NK-92 (cell line): ENCODE data around the gene CDH13.

Experiments
- DNase-seq: peaks from one replicate; lab custom pipeline; 2025; ENCODE audit not compliant: unreplicated experiment; lab: John Stamatoyannopoulos, UW

Gene CDH13

DNA sequence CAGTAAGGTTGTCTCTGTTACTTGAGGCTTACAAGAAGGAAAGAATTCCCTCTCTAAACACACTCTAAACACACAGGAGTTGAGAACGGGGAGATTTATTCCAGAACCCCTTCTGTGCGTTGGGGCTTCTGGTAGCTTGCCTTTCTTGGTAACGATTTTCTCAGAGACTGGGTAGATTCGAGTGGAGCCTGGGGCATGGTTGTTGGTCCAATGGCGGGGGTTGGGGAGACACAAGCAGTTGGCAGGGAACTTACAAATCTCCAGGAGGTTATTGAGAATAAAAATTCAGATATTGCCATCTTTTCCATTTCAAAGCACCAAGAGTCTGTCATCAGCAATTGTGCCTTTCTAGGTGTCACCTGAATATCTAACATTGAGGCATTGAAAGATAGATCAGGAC, 251.7 kb downstream of the CDH13 start:
- no peak for DNase-seq

DNA sequence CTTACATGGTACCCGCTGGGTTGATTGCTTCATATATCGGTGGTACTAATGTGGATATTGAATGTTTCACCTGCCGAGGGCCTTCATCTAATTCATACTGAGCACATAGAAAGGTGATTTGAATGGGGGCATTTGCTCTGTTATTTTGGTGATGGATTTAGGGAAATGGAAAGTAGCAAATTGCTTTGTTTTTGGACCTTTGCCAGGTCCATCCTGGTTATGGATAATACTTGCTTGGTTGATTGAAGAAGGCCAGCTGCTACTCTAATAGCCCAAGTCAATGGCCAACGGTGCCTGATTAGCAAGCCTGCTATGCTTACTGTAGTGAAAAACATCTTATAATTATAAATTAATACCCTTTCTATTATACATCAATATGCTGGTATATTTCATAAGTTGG, 253.6 kb downstream of the CDH13 start:
- DNase-seq = no peak

DNA sequence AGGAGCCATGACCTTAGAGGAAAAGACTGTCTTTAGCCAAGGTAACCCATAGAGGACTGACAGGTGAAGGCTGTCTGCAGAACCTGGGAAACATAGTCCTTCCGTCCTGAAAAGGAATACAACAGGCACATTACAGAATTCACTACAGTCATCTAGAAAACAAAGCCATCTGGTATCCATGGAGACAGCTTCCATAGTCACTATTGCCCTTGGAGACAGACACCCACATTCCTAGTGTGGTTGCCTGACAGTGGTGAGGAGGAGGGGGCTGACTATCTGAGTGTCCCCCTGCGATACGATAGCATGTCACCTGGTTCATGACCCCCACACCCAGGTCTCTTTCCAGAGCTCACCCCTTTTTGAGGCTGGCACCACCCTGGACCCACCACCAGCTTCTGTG, 254.7 kb downstream of the CDH13 start:
- no peak for DNase-seq

DNA sequence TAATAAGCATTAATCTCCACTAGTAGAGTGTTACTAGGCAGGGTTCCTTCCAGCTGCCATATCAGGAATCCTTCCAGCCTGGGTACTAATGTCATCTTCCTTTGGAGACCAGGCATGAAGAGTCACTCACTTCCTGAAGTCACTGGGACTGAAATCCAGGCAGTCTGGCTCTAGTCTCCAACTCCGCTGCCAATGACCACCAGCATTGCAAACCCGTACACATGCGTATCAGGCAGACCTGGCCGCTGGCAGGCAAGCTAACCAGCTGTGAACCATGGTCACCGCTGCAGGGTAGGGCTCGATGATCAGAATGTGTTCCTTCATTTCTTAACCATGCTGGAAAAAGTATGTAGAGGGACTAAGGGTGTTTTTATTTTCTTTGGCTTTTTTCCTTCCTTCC, 255.5 kb downstream of the CDH13 start:
- no peak for DNase-seq

DNA sequence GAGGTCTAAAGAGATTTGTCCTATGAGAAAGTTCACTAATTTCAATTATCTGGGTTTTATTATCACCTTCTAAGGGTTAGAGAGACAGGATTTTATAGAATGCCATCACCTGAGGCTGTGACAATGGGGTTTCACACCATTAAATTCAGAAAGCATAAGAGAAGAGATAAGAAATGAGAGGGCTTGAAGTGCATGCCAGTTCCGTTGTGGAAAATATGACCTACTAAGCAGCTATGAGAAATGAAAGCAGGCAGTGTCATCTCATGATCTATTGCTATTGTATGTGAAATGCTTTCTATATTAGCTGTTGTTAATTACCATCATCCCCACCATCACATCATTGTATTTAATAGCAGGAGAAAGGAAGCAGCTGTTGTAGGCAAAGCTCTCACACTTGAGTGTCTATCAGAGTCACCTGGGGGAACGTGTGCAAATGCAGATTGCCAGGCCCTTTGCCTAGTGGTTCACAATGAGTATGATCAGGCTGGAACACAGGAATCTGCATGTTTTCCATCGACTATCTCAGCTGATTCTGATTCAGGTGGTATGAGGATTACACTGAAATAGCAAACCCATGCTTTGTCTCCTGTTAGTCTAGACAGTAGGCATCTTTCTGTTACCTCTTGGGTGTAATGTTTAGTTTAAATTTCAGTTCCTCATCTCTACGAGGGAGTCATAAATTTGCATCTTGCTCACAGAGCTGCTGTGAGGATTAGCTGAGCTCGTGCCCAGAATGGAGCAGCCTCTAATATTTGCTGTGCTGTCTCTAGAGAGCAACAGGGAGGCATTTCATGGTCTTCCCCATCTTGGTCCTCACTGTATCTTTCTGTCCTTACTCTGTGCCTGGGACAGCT, 256.4 kb downstream of the CDH13 start:
- DNase-seq = no peak

DNA sequence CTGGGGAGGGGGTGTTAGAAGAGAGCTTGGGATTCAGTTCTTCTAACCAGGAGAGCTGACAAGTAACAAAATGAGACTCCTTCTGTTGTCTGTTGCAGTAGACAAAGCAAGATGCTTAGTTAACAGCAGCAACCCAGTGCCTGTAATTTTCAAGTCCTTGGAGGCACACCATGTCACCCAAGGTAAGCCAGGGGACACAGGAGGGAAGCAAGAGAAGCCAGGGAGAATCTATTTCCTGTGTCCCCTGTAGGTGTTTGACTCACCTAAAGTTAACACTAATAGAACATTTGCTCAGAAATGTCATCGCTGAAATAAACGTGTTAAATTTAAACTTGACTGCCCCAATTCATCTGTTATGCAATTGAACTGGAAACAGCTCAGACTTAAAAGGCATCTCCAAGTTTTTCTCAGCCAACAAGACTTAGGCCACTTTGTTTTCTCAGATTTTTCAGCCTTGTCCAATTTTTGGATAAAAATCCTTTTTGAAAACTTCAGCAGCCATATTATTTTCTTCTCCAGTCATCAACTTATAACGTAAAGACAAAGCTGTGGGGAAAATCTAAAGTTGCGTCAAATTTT, 257.6 kb downstream of the CDH13 start:
- no peak for DNase-seq

DNA sequence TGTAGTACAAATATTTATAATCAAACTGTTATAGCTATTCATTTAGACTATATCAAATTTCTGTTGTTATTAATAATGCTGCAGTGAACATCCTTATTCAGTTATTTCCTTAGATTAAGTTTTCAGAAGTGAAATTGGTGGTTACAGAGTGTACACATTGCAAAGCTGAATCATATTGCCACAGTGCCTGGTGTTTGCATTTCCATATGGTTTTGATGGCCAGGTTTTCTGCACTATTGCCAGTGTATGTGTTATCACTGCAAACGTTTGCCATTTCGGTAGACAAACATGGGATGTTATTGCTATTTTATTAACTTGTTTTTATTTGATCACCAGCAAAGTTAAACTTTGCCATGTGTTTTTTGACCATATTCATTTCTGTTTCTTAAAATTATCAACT, 259.4 kb downstream of the CDH13 start:
- DNase-seq = no peak

DNA sequence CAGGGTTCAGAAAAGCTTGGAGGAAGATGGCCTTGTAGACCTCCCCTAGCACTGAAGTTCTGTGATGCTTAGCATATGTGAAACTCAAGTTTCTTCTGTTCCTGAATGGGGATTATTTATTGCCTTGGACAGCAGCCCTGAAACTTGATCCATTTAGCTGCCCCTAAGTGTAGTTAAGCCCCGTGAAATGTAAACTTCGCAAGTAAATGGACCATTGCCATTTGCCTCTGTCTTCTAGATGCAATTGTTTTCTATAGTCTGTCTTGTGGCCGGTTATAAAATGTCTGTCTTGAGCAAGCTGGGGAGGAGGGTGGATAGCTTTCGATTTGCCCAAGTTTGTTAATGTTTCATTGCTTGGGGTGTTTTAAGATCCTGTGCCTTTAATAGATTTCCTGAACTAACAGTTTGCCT, 261.8 kb downstream of the CDH13 start:
- DNase-seq = no peak

DNA sequence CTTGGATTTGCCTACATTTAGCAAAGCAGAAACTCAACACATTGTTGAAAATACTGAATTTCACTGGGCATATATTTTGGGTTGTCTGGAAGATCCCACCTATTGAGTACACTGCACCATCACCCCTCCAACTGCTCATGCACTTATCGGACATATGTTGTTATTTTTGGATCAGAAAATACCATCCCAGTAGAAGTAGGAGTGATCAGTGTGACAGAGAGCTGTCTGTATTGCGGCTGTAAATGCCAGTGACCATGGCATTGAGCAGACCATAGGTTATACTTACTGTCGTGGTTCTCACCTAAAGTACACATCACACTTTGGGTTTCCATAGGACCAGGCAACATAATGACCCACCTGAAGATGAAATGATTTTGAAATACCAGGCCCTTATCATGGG, 264.7 kb downstream of the CDH13 start:
- DNase-seq = no peak

DNA sequence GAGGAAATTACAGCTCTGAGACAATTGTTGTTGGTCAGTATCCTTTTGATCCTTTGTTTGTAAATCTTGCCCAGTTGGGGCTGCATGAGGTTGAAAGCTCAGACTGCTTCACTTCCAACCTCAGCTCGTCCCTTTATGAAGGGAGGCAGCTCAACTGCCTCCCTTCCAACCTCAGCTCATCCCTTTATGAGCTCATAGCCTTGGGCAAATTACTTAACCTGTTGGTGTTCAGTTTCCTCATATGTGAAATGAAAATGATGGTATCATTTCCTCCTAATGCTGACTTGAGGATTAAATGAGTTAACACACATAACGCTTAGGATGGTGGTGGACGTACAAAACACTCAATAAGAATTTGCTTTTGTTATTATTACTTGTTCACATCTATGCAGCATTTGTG, 265.1 kb downstream of the CDH13 start:
- DNase-seq = no peak

DNA sequence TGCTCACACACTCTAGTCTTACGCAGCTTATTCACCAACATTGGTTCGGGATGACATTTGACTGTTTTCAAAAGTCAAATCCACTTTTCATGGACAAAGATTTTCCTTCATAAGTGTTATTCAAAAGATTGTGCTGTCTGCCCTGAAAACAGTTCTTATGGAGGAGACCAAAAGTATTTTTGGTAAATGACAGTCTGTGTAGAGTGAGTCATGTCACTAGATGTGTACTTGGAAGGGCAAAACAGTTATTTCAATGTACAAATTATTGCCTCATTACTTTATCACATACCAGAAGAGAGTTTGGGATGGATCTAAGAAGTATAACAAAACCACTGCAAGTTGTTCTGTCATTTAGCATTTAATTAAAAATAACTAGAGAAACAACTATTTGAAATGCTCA, 265.6 kb downstream of the CDH13 start:
- no peak for DNase-seq

DNA sequence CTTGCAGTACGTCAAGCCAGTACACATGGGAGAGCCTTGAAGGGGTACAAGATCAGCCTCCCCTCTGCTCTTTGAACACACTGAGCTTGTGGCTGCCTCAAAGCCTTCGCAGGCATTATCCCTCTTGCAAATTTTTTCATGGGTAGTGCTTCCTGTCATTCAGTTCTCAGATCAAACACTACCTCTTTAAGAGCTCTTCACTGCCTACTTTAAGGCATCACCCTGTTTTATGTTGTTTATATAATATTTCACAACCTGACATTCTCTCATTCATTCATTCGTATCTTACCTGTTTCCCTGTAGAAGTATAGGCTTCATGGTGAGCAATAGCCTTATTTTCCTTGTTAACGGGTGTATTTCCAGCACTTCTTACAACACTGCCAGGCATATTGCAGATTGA, 269.1 kb downstream of the CDH13 start:
- DNase-seq = no peak

DNA sequence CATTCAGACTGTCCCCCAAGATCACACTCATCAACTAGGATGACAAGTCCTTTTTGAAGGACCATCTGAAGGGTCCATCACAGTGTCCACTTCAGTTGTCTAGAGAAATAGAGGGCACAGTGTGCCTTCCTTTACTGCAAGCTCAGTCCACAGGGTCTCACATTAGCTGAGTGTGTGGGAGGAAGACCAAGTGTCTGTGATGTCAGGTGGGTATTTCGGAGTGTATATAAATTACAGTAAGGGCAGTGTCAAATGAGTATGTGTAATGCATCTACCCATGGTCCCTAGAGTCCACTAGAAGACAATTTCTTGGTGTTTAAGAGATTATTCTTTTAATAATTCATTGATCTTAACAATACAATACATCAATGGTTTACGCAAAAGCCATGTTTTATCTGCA, 272.2 kb downstream of the CDH13 start:
- DNase-seq = no peak

DNA sequence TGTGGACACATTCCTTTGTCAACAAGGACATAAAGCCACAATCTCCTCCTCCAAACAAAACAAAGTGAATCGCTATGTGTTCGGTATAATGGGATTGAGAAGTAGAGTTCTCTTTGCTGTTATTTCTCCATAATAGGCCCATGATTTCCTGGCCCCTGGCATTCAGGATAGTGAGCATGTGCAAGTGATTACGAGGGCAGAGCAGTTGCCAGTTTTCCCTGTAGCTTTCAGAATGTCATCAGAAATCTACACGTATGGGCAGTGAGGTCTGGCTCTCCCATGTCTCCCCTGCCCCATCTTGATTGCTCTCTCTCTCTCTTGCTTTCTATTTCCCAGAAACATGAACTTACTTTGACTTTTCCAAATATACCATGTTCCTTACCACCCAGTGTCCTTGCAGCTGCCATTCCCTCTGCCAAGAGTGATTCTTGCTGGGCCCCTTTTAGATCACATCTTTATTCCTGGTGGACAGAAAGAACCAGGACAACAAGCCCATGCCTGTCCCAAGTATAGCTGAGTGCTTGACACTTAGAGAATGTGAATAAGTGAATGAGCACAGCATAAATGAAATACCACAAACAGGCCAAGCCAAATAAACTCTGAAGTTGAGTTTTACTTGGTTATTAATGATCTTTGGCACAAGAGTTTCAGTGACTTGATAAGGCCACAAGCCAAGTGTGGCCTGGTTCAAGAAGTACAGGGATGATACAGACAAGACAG, 273.1 kb downstream of the CDH13 start:
- no peak for DNase-seq

DNA sequence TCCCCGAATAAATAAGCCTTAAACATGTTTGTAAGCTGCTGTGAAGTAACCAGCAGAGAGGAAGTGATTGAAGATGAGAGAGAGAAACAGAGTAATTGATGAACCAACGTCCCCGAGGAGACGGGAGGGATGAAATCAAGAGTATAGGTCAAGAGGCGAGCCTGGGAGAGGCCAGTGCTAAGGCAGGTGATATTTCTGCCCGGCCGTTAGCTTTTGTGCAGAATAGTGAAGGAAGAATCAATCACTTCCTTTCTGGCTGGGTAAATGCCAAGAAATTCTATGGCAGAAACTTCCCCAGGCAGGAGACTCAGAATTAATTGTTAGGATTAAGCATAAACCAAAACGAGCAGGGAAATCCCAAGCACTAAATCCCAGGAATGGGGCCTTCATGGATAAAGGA, 273.8 kb downstream of the CDH13 start:
- no peak for DNase-seq

DNA sequence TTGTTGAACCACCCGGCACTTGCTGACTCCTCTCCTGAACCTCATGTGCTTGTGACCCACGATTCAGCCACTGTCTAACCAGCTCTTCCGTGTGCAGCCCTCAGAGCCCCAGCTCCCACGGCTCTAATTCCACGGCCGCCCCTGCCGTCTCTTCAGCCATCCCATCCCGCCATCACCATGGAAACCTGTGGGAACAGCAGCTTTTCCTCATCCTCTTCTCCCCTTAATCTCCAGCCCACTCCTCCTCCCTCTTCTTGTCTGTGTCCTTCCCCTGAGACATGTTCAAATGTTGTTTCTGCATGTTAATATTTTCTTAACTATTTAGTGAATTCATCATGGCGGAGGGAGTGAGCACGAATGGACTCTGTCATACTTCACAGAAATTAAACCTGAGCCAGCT, 285.2 kb downstream of the CDH13 start:
- no peak for DNase-seq

DNA sequence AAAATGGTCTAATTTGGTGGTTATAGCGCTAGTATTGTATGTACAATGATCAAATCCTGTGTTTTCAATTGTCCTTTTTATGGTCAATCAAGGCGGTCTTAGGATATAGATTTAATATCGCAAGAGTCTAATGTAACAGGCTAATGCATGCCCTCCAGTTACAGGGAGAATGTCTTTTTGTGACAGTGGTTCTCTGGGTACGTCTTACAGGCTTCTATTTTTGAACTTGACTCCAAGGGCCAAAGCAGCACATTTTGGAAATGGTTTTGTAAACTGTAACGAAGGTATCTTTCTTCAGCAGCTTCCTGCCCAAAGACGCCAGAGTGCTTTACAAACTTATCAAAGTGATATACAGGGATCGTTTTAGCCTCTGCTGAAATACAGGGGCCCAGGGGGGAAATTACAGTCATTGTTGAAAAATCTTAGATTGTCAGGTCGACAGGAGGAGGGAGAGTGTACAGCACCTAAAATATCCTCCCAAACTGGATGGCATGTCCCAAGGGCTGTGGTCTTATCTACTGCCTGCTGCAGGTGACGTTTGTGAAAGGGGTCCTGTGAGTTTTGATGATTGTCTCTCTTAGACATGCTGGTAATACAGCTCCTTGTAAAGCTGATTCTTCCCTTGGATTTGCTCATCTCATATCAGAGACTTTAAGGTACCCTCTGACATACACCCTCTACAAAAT, 288.5 kb downstream of the CDH13 start:
- no peak for DNase-seq

DNA sequence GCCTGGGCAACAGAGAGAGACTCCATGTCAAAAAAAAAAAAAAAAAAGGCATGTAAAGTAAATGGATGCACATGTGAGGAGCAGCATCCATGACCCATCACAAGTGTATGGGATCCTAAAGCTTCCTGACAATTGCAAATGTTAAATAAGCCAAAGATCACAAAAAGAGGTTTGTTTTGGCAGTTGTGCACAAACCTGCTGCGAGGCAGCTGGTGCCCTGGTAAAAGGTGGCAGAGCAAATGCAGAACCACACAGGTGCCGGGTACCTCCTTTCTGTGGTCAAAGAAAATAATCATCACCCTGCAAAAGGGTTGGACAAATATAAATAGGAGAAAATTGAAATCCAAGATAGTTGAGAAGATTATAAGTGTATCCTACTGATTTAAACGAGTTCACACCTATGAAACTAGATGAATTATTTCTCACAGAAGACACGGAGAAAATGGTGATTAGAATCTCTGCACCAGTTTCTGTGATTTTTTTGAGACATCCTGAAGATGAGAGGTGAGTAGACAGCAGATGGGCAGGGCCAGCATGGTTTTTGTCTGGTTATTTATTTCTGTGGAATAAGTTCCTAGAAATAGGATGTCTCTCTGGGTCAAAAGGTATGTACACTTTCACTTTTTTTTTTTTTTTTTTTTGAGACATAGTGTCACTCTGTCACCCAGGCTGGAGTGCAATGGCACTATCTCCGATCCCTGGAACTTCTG, 291.3 kb downstream of the CDH13 start:
- DNase-seq = no peak

DNA sequence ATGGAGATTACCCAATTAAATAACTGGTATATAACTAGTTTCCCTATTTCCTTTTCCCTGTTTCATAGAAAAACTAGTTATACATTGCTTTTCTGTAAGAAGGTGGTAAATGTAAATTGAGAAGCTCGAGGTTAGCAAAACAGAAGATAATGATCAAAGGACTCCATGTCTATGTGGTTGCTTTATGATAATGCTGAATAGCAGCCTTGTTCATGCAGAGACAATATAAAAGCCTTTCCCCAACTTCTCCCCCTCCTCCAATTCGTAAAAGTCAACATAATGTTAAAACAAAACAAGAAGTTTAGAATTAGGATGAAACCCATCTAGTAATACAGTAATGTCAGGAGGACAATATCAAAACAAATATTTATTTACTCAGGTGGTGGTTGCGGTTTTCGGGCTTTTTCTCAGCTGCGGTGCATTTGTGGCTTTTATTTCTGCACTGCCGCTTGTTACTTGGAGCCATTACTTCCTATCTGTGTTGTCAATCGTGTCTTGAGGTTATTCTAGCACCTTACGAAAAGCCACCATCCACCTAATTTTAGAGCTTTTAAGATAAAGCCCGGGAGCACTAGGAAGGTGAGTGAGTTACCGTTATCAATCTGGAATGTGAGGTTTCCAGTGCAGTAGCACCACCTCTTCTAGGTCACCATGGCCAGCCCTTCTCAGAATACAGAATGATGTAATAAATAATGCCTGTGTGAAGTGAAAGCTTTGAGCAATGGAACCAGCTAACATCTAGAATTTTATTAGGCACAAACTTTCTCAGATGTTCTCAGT, 297.5 kb downstream of the CDH13 start:
- no peak for DNase-seq

DNA sequence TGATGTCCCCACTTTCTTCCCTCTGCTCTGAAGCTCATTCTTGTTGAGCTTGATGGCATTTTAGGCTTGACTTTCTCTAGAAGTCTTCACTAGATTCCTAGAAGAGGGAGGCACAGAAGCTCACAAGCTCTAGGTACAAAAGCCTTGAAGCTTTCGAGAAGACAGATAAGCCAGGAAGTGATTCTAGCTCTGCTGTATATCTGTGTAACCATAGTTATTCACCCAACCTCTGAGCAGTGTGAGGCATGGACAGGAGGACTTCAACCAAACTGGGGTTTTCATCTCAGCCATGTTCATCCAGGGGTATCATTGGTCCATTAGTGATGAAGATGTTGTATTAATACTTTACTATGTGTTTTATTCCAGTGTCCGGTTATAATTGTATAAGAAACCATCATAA, 299.7 kb downstream of the CDH13 start:
- no peak for DNase-seq
